Epithelial cell of esophagus (primary cell): ENCODE results near the gene HELZ2.

Source experiments
- DNase-seq: peaks from one replicate; pipeline ENCODE4 v3.0.0; 2010; ENCODE audit warnings: low read depth
- H3K4me3 ChIP-seq: 2 replicates; pipeline ENCODE4 v1.5.1; 2011; ENCODE audit warnings: mild to moderate bottlenecking, low read length, control low read depth
- TF ChIP-seq, protein P1 (sequence below): IDR thresholded peaks from 2 replicates; pipeline ENCODE4 v1.5.1; 2011; ENCODE audit warnings: low read depth, mild to moderate bottlenecking, low read length, control low read depth, inconsistent platforms; ENCODE audit not compliant: insufficient read depth; ENCODE audit errors: missing control alignments

Gene HELZ2

DNA sequence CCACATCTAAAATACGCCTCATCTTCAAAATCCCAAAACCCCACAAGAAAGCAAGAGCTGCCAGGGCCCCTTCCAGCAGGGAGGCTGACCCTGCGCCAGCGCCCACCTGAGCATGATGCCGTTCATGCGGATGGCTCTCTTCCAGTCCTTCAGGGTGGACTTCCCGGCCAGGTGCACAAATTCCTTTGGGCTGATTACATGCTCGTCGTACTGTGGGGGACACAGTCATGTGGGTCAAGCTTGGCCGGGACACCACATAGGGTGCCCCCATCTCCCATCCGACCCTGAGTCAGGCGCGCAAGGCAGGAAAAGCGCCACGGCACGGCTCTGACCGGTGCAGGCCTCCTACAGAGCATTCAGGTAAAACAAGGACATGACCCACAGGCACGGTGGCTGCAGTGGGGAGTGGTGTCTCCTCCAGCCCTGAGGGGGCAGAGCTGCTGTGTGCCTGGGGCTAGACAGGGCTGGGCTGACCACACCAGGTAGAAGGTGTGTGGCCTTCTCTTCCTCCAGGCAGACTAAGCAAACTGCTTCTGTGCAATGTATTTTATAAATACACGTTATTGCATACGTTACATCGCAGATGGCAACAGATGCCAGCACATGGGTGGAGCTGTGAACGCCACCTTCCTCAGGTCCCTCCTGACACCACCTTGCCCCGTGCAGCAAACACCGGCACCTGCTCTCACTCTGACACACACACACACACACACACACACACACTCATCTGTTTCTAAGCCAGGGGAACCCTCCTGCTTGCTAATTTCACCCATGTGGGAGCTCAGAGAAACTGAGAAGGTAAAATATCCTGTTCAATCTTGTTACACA lies 23.8 kb upstream of the HELZ2 start:
- DNase-seq = no peak
- H3K4me3 ChIP-seq = no peak overlapping the region
- TF ChIP-seq, protein P1, sequence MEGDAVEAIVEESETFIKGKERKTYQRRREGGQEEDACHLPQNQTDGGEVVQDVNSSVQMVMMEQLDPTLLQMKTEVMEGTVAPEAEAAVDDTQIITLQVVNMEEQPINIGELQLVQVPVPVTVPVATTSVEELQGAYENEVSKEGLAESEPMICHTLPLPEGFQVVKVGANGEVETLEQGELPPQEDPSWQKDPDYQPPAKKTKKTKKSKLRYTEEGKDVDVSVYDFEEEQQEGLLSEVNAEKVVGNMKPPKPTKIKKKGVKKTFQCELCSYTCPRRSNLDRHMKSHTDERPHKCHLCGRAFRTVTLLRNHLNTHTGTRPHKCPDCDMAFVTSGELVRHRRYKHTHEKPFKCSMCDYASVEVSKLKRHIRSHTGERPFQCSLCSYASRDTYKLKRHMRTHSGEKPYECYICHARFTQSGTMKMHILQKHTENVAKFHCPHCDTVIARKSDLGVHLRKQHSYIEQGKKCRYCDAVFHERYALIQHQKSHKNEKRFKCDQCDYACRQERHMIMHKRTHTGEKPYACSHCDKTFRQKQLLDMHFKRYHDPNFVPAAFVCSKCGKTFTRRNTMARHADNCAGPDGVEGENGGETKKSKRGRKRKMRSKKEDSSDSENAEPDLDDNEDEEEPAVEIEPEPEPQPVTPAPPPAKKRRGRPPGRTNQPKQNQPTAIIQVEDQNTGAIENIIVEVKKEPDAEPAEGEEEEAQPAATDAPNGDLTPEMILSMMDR = no peak

DNA sequence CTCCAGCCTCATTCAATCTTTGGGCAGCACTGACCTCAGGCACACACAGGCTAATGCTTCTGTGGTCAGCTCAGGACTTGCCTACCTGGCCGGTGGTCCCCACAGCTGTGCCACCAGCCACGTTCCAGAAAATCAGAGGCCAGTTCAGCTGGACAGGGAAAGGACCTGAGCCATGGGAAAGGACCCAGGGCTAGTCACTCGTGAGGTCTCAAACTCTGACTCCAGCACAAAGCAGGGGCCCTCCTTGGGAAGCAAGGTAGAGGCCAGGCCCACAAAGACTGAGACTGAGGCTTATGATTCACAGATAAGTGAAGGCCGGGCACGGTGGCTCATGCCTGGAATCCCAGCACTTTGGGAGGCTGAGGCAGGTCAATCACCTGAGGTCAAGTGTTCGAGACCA lies 22.4 kb upstream of the HELZ2 start:
- no peak for DNase-seq
- TF ChIP-seq, protein P1 = no peak
- H3K4me3 ChIP-seq = no peak overlapping the region

DNA sequence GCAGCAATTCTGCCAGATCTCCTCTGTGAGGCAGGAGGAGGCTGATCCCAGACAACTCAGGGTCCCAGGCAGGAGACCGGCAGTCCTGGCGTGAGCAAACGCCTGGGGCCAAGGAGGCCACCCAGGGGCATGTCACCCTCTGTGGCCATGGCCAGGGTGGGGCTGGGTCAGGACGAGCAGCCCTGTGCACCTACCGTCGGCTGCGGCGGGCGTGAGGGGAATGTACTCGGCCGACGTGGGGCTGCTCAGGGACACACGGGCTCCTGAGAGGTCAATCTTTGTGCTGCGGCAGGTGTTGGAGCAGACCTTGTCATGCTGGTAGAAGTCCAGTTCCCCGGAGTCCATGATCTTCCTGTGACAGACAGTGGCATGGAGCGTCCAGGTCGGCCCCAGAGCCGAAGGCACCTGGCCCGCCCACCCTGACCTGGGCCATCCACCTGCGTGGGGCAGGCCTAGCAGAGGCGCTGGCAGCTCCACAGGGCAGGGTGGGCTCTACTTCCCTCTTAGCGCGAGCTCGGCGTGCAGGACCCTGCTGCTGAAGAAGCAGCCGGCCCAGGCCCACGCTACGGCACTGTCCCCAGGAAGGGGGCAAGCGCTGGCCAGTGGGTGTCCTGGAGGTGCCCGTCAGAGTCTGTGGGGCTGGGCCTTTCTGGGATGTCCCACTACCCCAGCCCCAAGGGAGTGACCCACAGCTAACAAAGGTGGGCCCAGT lies 21.5 kb upstream of the HELZ2 start:
- no peak for DNase-seq
- TF ChIP-seq, protein P1 = no peak
- no peak overlapping the region for H3K4me3 ChIP-seq

DNA sequence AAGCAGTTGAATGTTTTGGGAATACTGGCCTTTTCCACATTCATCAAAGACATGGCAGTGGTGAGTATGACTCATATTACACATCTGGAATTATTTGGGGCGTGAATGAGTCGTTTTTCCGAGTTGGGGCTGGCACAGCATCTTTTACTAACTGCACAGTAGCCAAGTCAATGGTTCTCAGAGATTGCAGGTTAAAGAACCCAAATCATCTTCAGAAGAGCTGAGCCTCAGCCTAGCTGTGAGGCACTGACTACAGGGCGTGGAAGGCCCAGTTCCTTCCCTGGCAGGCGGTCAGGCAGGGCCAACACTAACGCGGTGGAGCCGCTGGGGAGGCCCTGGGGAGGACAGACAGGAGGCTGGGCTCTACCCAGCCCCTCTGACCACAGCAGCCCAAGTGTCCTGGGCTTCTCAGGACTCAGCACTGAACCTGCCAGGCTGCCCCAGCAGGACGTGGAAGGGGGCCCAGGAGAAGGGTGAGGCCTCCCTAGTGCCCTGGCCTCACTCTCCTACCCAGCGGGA lies 20.1 kb upstream of the HELZ2 start:
- TF ChIP-seq, protein P1 = no peak
- H3K4me3 ChIP-seq = no peak overlapping the region
- no peak for DNase-seq

DNA sequence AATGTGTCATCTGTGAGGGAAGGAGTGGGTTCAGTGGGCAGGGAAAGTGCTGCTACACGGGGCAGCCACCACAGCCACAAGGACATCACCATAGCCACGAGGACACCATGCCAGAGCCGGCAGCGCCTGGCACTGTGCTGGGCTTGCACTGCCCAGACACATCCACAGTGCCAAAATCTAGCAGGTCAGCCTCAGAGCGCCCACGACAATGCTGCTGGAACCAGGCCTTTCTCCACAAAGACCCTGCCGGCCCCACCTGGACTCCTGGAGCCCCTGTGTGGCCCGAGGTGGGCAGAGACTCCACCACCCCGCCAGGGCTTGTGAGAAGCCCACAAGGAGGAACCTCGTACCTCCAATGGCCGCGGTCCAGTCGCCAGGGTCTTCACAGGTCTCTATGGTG lies 18.6 kb upstream of the HELZ2 start:
- TF ChIP-seq, protein P1 = no peak
- H3K4me3 ChIP-seq = no peak overlapping the region
- no peak for DNase-seq

DNA sequence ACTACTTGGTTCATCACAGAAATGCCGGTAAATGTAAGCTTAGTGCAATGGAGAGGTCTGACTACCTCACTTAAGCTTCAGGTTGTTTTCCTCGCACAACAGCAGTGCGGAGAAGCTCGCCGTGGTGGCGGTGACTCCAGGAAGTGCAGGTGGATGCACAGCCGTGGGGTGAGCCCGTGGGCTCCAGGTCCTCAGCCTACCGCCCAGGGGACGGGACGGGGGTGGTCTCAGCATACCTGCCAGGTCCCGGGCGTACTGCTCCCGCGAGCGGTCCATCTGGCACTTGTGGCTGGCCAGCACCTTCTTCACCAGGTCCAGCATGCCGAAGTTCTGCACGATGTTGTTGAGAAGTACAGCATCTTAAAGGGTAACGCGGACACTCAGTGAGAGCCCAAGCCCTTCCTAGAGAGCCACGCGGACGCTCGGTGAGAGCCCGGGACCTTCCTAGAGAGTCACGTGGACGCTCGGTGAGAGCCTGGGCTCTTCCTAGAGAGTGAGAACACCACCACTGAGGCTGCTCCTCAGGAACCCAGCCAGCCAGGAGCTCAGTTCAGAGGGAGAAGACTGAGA lies 17.8 kb upstream of the HELZ2 start:
- TF ChIP-seq, protein P1 = no peak
- no peak overlapping the region for H3K4me3 ChIP-seq
- DNase-seq = no peak
